ENCODE measurements around the gene TMA7. TPM values are rescaled to one million over a fixed set of nuclear protein-coding genes. Genes with fewer than 3 reads are reported as not detected.

TMA7 gene
- total and polyA plus RNA-seq, 2 of the 13 experiments (the other 11 are each of a cell fraction or from before 2014, with no cell fraction given): 100 to 486 TPM

DNA sequence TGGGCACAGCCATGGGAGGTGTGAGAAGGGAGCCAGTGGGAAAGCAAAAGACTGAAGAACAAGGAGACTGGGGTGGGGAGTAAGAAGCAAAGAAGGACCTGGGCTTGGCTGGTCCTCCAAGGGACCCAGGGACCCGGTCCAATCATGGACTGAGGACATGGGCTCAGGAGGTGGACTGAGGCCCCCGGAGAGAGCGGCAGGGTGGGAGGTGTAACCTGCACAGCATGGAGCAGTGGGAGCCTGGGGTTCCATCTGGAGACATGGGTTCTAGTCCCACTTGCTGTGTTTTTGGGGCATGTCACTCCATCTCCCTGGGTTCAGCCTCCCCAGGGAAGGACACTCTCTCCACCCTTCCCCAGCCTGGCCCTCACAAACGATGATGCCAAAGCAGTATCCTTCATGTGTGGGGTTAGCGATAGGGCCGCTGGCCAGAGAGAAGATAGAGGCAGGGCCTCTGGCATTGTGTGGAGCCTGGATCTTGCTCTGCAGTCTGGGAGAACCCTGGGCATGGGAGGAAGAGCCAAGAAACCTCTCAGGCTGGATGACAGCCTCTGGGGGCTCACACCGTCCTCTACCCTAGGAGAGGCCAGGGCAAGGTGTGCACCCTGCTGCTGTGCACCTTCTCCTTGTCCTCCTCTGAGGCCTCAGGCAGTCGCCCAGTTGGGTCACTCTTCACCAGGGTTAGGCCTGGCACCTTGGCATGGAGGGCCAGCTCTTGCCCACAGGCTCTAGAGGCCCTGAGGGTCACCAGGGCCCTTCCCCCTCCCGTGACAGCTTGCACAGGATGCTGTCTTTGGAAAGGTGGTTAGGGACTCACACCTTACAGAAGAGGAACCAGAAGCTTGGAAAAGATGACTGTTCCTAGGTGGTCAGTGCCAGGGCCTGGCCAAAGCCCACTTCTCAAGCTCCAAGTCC is 42.0 kb upstream of the TMA7 start (continued):
- TF ChIP-seq, protein P1, sequence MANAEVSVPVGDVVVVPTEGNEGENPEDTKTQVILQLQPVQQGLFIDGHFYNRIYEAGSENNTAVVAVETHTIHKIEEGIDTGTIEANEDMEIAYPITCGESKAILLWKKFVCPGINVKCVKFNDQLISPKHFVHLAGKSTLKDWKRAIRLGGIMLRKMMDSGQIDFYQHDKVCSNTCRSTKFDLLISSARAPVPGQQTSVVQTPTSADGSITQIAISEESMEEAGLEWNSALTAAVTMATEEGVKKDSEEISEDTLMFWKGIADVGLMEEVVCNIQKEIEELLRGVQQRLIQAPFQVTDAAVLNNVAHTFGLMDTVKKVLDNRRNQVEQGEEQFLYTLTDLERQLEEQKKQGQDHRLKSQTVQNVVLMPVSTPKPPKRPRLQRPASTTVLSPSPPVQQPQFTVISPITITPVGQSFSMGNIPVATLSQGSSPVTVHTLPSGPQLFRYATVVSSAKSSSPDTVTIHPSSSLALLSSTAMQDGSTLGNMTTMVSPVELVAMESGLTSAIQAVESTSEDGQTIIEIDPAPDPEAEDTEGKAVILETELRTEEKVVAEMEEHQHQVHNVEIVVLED (CRISPR knock-in tag; IDR thresholded peaks at IDR 0.05; ENCODE audit: borderline replicate concordance): no peak
- no peak for TF ChIP-seq RARA (CRISPR knock-in tag; IDR thresholded peaks at IDR 0.05)
- TF ChIP-seq POLR2A (IDR thresholded peaks at IDR 0.05; ENCODE audit: insufficient read depth in 1 of 2, low read depth in 2 of 2, low read length in 2 of 2): peak; percentile 14 to 17; a peak in 1 of 4 replicates

- Histone ChIP-seq H3K4me1 (ENCODE audit: insufficient read depth, low read length) (peaks cover 17% of the 10 kb centered on the region), H3K36me3 (replicated peaks in 1 of 2; ENCODE audit: control insufficient read depth in 1 of 2, insufficient read depth in 2 of 2, low read length in 2 of 2) (peaks cover 5 to 6% of the 10 kb centered on the region in 2 experiments; a peak in 4 of 5 replicates), H3K79me2 (ENCODE audit: insufficient read depth, low read length) (no peaks in the 10 kb centered on the region), H3K27me3 (ENCODE audit: control insufficient read depth in 1 of 2, insufficient read depth in 2 of 2, low read length in 2 of 2) (no peaks in the 10 kb centered on the region), H3K4me2 (ENCODE audit: low read depth, low read length) (no peak overlapping the region), H3K4me3 (replicated peaks in 1 of 3; ENCODE audit: insufficient read depth in 1 of 3, low read depth in 2 of 3, low read length in 3 of 3) (no peak overlapping the region), H3K9me3 (ENCODE audit: low read length) (no peaks in the 10 kb centered on the region), H3K27ac (ENCODE audit: extremely low read length, insufficient read depth, low read length) (no peak overlapping the region), H3K9ac (ENCODE audit: insufficient read depth, low read depth, low read length) (no peak overlapping the region), H4K20me1 (ENCODE audit: insufficient read depth, low read length) (peaks cover 4% of the 10 kb centered on the region; the same call in 1 of the 2 replicates), H2AFZ (ENCODE audit: low read length) (no peak overlapping the region)
- DNase-seq (ENCODE audit: low spot score): no peak
- BruUV-seq (replicated peaks): no TSS peak
- 40% methylated on average over 1 of the region's 11 CpGs for WGBS (ENCODE audit: low lambda C conversion rate)
- intact Hi-C loops (cut with micrococcal nuclease; ENCODE audit: unreplicated experiment): no loop called here
- no peak for FAIRE-seq
- ChIA-PET CTCF (ENCODE audit: low intra/inter-chr PET ratio, low total read pairs) (interaction anchor here (4.8 kb wide), 1 partner anchor 36 kb away, joined by 117 read pairs; no protein-coding TSS in a partner anchor), POLR2A (interaction anchor here (0.7 to 4.0 kb wide), 6 partner anchors 20 to 41 kb away, joined by 3 to 71 read pairs (median 20); partner anchors contain the start of genes CCDC51, PLXNB1 and TMA7)
- ATAC-seq: peak; percentile 30
- in situ Hi-C loops (cut with HindIII; ENCODE audit: extremely low pct_ligation_motif_present, low pct_unique_long_range_greater_than_20kb): no loop called here
- TF ChIP-seq SOX6 (IDR thresholded peaks at IDR 0.05) (no peak), SOX6 (CRISPR knock-in tag; IDR thresholded peaks at IDR 0.05) (0 out of 2 replicates have a peak, but pooled peaks have one; percentile 1), ZBTB38 (CRISPR knock-in tag; IDR thresholded peaks at IDR 0.05) (no peak), ZNF605 (CRISPR knock-in tag; IDR thresholded peaks at IDR 0.05) (peak; percentile 23; the same call in 1 of the 2 replicates), TEAD3 (CRISPR knock-in tag; optimal IDR thresholded peaks at IDR 0.05; ENCODE audit: borderline replicate concordance) (peak; percentile 28), AGO1 (IDR thresholded peaks at IDR 0.05; ENCODE audit: low read depth, low read length, poor library complexity, severe bottlenecking) (peak; percentile 80), MTA3 (CRISPR knock-in tag; IDR thresholded peaks at IDR 0.05) (no peak), RBM22 (optimal IDR thresholded peaks at IDR 0.05; ENCODE audit: low read length) (peak; percentile 10), ZNF780A (CRISPR knock-in tag; IDR thresholded peaks at IDR 0.05) (no peak), IKZF4 (CRISPR knock-in tag; IDR thresholded peaks at IDR 0.05; ENCODE audit: borderline replicate concordance, low read depth, not compliant biosample characterization) (no peak), HDAC1 (CRISPR knock-in tag; IDR thresholded peaks at IDR 0.05) (no peak), NR2F1 (CRISPR knock-in tag; IDR thresholded peaks at IDR 0.05) (peak in 1 of 2 experiments; percentile 64; a peak in 3 of 4 replicates)
- TF ChIP-seq, protein P2, sequence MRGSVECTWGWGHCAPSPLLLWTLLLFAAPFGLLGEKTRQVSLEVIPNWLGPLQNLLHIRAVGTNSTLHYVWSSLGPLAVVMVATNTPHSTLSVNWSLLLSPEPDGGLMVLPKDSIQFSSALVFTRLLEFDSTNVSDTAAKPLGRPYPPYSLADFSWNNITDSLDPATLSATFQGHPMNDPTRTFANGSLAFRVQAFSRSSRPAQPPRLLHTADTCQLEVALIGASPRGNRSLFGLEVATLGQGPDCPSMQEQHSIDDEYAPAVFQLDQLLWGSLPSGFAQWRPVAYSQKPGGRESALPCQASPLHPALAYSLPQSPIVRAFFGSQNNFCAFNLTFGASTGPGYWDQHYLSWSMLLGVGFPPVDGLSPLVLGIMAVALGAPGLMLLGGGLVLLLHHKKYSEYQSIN (CRISPR knock-in tag; IDR thresholded peaks at IDR 0.05; ENCODE audit: borderline replicate concordance): no peak
Observed at GRCh38 chr3:48398701-48399386, 41.2 kb upstream of the TMA7 start.
